ENCODE measurements around the gene GNB1L.
"Not testable (repeated sequence)": the region's sequence is repeated elsewhere in the genome, so short reads cannot be mapped to it uniquely, and the experiment has no call there.

Gene GNB1L

GRCh38 chr22:19807161-19807913 lies 47.3 kb downstream of the GNB1L start:
- DNase-seq = no peak

DNA sequence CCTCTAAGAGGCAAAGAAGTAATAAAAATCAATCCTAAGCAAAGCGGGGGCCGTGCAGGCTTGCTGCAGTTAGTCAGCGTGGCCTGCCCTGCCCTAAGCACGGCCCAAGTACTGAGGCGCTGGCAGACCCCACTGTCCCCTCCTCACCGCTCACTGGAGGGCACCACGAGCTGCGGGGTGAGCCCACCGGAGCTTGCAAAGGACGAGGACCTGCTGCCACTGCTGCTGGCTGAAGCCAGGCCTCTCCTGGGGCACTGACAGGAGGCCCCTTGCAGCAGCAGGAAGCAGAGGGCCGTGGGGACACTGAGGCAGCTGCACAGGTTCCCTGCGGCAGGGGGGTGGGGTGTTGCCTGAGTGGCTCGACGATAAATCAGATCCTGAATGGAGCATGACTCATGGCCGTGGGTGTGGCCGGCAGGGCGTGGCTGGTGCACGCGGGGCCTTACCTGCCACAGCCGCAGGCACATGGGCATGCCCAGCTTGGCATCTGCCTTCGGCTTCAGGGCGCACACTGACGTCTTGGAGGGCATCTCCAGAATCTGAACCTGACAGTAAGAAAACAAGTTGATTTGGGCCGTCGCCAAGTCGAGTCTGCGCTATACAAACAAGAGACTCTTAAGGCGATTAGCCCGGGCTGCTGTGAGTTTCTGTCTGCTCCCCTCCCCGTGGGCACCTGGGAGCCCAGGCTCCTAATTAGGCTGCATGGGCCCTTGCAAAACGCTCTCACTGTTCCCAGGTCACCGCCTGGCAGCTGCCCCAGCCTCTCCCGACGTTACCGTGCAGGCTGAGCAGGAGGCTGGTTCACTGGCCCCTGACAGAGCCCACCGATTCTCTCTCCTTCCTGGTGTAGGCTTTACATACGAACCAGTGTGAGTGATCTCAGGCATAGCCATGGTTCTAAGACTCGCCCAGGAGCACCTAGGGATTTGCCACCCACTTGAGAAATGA lies 48.2 kb downstream of the GNB1L start:
- DNase-seq = no peak

DNA sequence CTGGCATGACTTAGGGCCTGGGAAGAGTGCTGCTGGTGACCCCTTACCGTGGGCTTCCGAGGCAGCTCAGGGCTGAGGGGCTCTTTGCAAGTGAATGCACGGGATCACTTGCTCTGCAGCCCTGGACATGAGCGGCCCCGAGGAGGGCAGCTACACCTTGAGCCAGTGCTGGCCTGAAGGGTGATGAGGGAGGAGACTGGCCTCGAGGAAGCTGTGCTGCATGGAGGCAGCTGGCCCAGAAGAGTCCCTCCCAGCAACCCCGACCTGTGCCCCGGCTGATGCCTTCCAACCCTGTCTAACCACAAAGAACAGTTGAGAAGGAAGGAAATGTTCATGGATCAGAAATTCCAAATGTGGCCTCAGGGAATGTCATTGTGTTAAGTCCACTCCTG lies 48.9 kb downstream of the GNB1L start:
- no peak for DNase-seq

GRCh38 chr22:19803736-19804267 lies 50.9 kb downstream of the GNB1L start:
- DNase-seq = no peak

- no peak for DNase-seq
These were observed 51.6 kb downstream of the GNB1L start for GRCh38 chr22:19802894-19803735.

DNA sequence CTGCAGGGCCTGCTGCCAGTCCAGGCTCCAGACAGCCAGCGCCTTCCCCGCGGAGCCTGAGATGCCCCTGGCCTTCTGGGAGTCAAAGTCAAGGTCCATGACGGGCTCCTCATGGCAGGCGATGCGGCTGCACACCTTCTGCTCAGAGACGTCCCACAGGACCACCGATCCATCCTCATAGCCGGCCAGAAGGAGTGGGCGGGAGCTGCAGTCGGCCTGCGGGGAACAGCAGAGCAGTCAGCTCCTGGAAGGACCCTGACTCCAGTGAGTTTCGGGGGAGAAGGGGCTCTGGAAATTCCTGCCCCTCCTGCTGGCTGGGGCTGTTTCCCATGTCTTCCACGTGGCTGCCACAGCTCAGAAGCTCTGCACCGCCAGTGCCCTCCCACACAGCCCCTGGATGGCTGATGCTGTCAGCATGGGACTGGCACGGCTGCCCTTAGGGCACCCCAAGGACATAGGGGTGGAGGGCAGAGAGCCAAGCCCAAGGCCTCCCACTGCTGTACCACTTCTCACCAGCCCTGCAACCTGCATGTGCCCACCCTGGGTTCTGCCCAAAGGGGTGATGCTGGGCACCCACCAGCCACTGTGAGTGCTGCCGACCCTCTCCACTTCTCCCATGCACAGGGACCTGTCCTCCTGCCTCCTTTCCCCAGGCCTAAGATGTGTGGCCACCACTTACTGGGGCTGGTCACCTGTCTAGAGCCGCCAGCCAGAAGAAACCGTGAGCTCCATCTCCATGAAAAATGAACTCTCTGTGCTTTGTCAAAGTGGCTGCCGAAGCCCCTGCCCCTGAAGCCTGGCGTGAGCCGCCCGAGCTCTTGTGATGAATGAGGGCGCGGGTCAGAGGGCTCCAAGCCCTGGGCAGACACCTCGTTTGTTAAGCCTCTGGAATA lies 52.4 kb downstream of the GNB1L start:
- no peak for DNase-seq

DNA sequence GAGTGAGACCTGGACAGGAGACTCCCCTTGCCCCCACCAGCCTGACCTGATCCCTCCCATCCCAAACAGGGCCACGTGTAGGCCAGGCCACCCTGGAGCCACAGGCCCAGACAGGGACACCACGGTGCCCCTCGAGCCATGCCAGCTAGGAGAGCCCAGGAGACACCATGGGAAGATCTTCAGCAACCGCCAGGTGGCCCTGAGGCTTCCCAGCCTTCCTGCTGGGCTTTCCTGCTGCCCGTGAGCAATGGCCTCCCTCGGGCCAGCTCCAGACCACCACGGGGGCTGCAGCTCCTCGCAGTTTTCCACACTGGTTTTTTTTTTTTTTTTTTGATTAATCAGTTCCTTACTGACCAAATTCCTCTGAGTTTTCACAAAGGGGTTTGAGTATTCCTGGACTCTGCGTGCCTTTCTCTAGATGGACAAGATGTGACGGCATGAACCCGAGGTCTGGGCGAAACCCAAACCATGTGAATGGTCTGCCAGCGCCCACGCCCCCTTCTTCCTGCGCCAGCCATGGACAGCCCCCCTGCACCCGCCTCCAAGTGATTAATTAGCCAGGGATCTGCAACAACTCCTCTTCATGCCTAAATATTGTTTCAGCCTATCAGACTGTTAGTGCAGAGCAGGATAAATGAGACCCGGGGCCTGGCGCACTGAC lies 53.2 kb downstream of the GNB1L start:
- no peak for DNase-seq

DNA sequence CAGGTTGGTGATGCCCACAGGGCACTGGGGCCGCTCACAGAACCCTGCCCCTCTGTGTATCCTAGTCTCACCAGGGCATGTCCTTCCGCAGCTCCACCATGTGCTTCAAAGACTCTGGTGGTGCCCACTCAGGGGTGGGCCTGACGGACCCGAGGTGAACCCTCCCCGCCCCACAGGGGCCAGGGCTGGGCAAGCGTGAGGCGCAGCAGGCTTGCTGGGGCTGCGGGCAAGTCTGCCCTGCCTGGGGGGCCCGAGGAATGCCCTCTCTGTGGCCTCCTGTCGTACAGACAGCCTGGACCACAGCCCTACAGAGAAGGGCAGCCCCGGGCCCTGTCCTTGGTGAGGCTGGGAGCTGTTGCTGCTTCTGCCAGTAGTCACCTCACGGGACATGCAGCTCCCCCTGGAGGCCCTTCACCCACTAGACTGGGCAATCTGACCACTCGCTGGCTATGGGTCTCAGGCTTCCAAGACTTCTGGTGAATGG lies 53.9 kb downstream of the GNB1L start:
- no peak for DNase-seq

DNA sequence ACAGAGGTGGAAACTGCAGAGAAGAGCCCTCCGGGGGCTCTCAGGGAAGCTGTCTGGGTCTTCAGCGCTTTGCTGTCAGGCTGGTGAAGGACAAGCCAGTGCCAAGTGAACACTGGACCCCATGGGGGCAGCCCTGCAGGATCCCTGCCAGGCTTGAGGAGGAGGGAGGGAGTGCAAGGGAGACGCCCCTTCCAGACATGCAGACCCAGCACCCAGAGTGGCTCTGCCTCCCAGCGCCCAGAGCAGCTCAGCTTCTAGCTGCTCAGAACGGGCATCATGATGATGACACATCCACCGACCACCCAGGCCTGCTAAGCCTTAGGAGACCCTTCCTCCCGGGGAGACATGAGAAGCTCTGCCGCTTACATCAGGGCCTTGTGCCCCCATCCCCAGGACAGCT lies 54.4 kb downstream of the GNB1L start:
- no peak for DNase-seq

DNA sequence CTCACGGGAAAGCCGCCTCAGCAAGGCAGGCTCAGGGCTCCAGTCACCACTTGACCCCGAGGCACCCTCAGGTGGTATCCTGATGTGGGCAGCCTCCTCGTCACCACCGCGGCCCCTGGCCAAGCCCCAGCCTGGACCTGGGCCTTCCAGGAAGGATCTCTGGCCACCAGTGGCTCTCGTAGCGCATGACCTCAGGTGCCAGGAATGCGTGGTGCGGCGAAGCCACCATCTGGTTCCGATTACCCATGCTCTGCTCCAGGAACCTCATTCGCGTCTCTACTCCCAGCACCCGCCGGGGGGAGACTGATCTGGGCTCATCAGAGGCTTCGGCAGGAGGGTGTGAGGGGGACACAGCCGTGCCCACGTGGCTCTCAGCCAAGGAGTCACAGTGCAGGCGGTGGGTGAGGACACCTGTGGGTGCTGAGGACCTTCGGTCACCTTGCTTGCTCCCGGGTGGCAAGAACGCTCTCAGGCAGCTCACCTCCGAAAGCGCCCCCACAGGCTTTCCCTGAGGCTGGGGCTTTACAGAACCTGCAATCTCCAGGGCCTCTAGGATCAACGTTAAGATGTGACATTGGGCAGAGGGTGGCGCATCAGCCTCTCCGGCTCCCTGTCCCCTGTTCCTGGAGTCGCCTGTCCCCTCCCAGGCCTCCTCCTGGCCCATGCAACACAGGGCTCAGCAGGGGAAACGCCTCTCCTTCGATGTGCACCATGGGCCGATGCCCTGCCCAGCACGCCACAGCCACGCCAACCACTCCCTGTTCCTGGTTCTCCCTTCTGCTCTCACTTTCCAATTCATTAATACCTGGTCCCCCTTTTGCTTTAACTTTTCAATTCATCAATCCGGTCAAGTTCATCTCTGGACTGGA lies 55.1 kb downstream of the GNB1L start:
- DNase-seq = no peak

- DNase-seq = no peak
These were observed 55.8 kb downstream of the GNB1L start for GRCh38 chr22:19798891-19799293.

DNA sequence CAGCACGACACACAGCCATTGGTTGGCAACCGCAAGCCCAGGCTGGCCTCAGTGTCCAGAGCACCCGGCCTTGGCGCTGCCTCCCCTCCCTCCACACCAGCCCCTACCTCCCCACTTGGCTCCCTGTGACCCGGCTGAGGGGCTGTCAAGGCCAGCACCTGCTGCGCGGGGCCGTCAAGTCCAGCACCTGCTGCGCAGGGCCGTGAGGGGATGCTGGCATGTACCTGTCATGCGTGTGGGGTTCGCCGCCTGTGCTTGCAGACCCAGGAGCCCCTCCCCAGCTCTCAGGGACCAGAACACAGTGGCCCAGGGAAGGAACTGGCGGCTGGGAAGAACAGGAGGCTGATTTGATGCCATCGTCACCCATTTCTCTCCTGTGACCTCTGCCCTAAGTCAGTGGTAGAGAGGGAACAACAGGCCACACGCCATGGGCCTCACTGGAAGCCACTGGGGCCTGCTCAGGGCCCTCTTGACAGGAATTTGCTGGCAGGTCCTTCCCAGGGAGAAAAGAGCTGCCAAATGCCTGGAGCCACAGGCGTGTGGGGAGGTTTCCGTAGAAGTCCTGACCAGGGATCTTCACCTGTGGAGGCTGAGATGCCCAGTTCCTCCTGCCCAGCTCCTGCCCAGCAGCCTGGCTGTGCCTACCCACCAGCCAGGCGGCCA lies 56.5 kb downstream of the GNB1L start:
- DNase-seq = no peak

DNA sequence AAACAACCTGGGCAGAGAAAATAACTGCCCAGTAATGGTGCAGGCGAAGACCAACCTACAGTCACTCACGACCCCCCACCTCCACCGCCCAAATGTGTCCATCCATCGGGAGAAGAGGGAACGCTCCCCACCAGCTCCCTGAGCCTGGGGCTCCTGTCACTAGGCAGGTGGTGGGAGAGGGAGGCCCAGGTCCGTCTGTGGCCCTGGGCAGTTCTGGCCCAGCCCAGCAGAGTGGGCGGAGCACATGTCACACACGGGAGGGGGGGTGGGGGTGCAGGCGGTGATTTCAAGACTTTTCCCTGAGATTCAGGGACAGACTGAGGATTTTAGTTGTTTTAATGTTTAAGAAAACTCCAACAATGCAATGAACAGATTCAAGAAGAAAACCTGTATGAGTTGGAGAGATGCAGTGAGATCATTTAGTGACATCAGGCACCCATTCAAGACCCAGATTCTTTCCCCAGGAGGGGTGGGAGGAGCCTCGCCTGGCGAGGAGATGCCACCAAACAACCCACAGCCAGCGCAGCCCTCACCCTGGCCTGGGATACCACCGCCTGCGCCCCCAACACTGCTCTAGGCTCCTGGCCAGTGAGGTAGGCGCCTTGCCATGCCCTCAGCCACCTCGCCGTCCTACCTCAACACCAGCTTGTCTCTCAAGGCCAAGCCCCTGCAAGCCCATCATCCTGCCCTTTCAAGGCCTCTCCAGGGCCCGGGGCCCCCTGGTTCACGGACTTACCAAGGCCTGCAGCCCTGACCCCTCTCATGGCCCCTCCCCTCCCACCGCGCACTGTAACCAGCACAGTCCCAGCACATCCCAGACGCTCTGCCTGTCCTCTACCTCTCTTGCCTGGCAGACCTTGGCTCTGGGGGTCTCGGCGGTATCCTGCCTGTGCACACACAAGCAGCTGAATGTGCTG lies 57.3 kb downstream of the GNB1L start:
- DNase-seq = no peak

DNA sequence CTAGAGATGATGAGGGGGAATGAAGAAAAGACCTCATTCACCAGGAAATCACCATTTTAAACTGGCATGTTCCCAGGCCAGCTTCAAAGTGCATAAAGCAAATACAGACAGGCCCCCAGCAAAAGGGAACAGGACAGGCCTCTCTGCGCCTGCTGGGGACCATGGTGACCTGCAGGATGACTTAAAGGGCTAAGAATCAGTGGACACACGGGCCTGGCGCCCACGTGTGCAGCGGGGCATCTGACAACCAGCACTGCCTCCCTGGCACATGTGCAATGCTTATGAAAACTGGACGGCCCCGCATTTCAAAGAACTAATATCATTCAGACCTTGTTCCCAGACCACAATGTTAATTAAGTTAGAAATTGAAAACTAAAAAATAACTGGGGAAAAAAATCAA lies 58.5 kb downstream of the GNB1L start:
- DNase-seq = no peak

- DNase-seq = no peak
These were observed 59.1 kb downstream of the GNB1L start for GRCh38 chr22:19795617-19796008.

DNA sequence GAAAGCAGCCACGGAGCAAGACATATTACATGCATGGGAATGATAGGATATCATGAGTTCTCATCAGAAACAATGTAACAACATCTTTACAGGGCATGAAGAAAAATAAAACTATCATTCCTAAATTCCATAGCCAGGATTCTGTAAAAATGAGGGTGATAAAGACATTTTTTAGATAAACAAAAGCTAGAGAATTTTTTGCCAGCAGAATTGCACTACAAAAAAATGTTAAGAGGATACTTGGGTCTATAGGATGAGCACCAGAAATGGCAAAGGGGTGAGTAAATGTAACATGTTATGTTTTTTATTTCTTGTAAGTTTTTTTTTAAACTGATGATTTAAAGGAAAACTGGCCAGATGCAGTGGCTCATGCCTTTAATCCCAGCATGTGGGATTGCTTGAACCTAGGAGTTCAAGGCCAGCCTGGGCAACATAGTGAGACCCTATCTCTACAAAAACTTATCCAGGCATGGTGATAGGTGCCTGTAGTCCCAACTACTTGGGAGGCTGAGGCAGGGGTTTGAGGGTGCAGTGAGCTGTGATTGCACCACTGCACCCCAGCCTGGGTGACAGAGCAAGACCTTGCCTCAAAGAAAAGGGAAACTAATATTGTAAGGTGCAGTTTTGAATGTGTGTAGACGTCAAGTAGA lies 60.9 kb downstream of the GNB1L start:
- no peak for DNase-seq

- no peak for DNase-seq
These were observed 61.5 kb downstream of the GNB1L start for GRCh38 chr22:19793161-19793560.

DNA sequence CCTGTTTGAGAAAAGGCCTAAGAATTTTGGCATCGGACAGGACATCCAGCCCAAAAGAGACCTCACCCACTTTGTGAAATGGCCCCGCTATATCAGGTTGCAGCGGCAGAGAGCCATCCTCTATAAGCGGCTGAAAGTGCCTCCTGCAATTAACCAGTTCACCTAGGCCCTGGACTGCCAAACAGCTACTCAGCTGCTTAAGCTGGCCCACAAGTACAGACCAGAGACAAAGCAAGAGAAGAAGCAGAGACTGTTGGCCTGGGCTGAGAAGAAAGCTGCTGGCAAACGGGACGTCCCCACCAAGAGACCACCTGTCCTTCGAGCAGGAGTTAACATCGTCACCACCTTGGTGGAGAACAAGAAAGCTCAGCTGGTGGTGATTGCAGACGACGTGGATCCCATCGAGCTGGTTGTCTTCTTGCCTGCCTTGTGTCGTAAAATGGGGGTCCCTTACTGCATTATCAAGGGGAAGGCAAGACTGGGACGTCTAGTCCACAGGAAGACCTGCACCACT lies 62.2 kb downstream of the GNB1L start:
- DNase-seq = not testable (repeated sequence)
